ENCODE data around the gene ARL16. TPM values are rescaled to one million over a fixed set of nuclear protein-coding genes. Genes with fewer than 3 reads are reported as not detected.

The ARL16 gene
- total RNA-seq, 4 donors from 2014 or later, result 22.1 to 37.9 (median 34.3) TPM

- Histone ChIP-seq H3K9me3 (no peaks in the 10 kb centered on the region), H3K4me3 (no peak overlapping the region), H3K27me3 (no peaks in the 10 kb centered on the region), H3K4me1 (peaks cover 0 to 24% (median 15%) of the 10 kb centered on the region in 4 donors), H3K36me3 (peaks cover 0 to 78% (median 41%) of the 10 kb centered on the region in 3 donors), H3K27ac (no peak overlapping the region)
- DNase-seq (ENCODE audit: low spot score in 2 of 2), result no peak
- TF ChIP-seq EP300 (IDR thresholded peaks at IDR 0.05), result no peak
- no peak for TF ChIP-seq POLR2A (IDR thresholded peaks at IDR 0.05)
- no peak for TF ChIP-seq CTCF (IDR thresholded peaks at IDR 0.05)
- 88 to 90% methylated on average over 14 of the region's 14 CpGs for WGBS, 2 donors
Measured at GRCh38 chr17:81688616-81689015, 5.0 kb upstream of the ARL16 start.

GRCh38 chr17:81687770-81688541 is 4.4 kb upstream of the ARL16 start:
- TF ChIP-seq POLR2A (IDR thresholded peaks at IDR 0.05), result no peak
- no peak for TF ChIP-seq CTCF (IDR thresholded peaks at IDR 0.05)
- TF ChIP-seq EP300 (IDR thresholded peaks at IDR 0.05), result no peak
- WGBS, 2 donors, result 92 to 95% methylated on average over 17 to 39 of the region's 41 CpGs
- Histone ChIP-seq H3K9me3 (no peaks in the 10 kb centered on the region), H3K27me3 (no peaks in the 10 kb centered on the region), H3K27ac (no peak overlapping the region), H3K36me3 (peaks cover 0 to 71% (median 39%) of the 10 kb centered on the region in 3 donors), H3K4me1 (peaks cover 0 to 27% (median 17%) of the 10 kb centered on the region in 4 donors), H3K4me3 (no peak overlapping the region)
- no peak for DNase-seq (ENCODE audit: low spot score in 2 of 2)

GRCh38 chr17:81686614-81687013 is 3.0 kb upstream of the ARL16 start:
- no peaks in the 10 kb centered on the region for H3K9me3 ChIP-seq
- TF ChIP-seq EP300 (IDR thresholded peaks at IDR 0.05), result no peak
- no peak for TF ChIP-seq CTCF (IDR thresholded peaks at IDR 0.05)
- TF ChIP-seq POLR2A (IDR thresholded peaks at IDR 0.05), result no peak
- peaks cover 0 to 62% (median 33%) of the 10 kb centered on the region in 3 donors for H3K36me3 ChIP-seq
- H3K27ac ChIP-seq, result no peak overlapping the region
- WGBS, 2 donors, result 84 to 89% methylated on average over 11 to 19 of the region's 20 CpGs
- no peak for DNase-seq (ENCODE audit: low spot score in 2 of 2)
- no peak overlapping the region for H3K4me3 ChIP-seq
- peaks cover 0 to 40% (median 29%) of the 10 kb centered on the region in 4 donors for H3K4me1 ChIP-seq
- H3K27me3 ChIP-seq, result no peaks in the 10 kb centered on the region

GRCh38 chr17:81685108-81685507 is 1.5 kb upstream of the ARL16 start:
- Histone ChIP-seq H3K4me1 (peaks cover 0 to 42% (median 30%) of the 10 kb centered on the region in 4 donors), H3K4me3 (peak overlapping the region; percentile 80 to 99 (median 91)), H3K27ac (peak overlapping the region in 2 of 4 donors; percentile 89 to 92), H3K27me3 (no peaks in the 10 kb centered on the region), H3K36me3 (peaks cover 0 to 60% (median 29%) of the 10 kb centered on the region in 3 donors), H3K9me3 (no peaks in the 10 kb centered on the region)
- DNase-seq (ENCODE audit: low spot score in 2 of 2), result no peak
- 69 to 74% methylated on average over 12 of the region's 12 CpGs for WGBS, 2 donors
- TF ChIP-seq POLR2A (IDR thresholded peaks at IDR 0.05) (no peak), CTCF (IDR thresholded peaks at IDR 0.05) (no peak), EP300 (IDR thresholded peaks at IDR 0.05) (no peak)

- DNase-seq (ENCODE audit: low spot score in 2 of 2), result no peak
- Histone ChIP-seq H3K27ac (peak overlapping the region in 3 of 4 donors; percentile 25 to 92 (median 89)), H3K4me3 (peak overlapping the region; percentile 80 to 99 (median 91)), H3K36me3 (peaks cover 0 to 58% (median 29%) of the 10 kb centered on the region in 3 donors), H3K9me3 (no peaks in the 10 kb centered on the region), H3K27me3 (no peaks in the 10 kb centered on the region), H3K4me1 (peaks cover 0 to 42% (median 30%) of the 10 kb centered on the region in 4 donors)
- 0 to 3% methylated on average over 13 to 16 of the region's 16 CpGs for WGBS, 2 donors
- TF ChIP-seq POLR2A (IDR thresholded peaks at IDR 0.05) (no peak), CTCF (IDR thresholded peaks at IDR 0.05) (no peak), EP300 (IDR thresholded peaks at IDR 0.05) (no peak)
Measured at GRCh38 chr17:81684442-81684911, 880 bp upstream of the ARL16 start.

Measured in tibial nerve (tissue), 4 donors.